Uterus (tissue), 2 donors: ENCODE results near the gene PCBP2.
A peak's percentile ranks its signal among the peaks of the same experiment; 100 is the strongest.

Source experiments
- POLR2A ChIP-seq, 2 donors: fragments of 450-650 bp; IDR thresholded peaks; one replicate each; pipeline ENCODE4 v1.6.1; 2016; ENCODE audit warnings: antibody characterized with exemption in 2 of 2, mild to moderate bottlenecking in 1 of 2, moderate library complexity in 1 of 2
- TF ChIP-seq, protein P1 (sequence below), 4 experiments: fragments of 200-600 bp in 2 of 4; fragments of 450-650 bp in 2 of 4; sonication (generic) in 2 of 4; IDR thresholded peaks; one replicate each; pipeline ENCODE4 v1.5.1; 2016 to 2019; ENCODE audit warnings: antibody characterized with exemption in 4 of 4, mild to moderate bottlenecking in 2 of 4, moderate library complexity in 1 of 4

DNA sequence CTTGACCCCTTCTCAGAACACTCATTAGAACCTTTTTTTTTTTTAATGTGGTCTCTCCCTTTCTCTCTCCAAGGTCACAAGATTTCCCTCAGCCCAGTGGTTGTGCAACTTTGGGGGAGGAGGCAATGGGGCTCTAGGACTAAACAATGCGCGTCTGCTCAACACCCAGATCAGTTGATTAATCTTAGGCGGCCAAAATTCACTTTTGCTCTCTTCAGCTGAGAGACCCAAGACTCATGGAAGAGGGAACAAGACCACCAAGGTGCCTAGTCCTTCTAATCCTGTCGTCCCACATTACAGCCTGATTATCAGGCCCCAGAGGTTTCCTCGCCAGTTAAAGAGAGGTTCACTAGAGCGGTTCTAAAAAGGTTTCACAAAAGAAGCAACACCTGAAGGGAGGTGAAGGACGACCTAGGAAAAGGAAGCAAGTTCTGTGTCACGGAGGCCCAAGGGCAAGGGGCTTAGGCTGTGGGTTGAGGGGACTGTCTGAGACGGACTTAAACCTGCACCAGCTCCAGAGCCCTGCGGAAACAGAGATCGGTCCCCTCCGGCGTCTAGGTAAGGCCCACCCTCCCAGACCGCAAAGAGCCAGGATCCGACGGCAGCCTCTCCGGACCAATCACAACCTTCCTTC lies 48.4 kb downstream of the PCBP2 start:
- TF ChIP-seq, protein P1, sequence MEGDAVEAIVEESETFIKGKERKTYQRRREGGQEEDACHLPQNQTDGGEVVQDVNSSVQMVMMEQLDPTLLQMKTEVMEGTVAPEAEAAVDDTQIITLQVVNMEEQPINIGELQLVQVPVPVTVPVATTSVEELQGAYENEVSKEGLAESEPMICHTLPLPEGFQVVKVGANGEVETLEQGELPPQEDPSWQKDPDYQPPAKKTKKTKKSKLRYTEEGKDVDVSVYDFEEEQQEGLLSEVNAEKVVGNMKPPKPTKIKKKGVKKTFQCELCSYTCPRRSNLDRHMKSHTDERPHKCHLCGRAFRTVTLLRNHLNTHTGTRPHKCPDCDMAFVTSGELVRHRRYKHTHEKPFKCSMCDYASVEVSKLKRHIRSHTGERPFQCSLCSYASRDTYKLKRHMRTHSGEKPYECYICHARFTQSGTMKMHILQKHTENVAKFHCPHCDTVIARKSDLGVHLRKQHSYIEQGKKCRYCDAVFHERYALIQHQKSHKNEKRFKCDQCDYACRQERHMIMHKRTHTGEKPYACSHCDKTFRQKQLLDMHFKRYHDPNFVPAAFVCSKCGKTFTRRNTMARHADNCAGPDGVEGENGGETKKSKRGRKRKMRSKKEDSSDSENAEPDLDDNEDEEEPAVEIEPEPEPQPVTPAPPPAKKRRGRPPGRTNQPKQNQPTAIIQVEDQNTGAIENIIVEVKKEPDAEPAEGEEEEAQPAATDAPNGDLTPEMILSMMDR (IDR thresholded peaks at IDR 0.05), result peak in 1 of 4 experiments; percentile 9
- TF ChIP-seq POLR2A (IDR thresholded peaks at IDR 0.05), result peak; percentile 91 to 96
